GM12801 (cell line): Measurements from ENCODE around the gene CDKL2.

Experiments
- TF ChIP-seq, protein P1 (sequence below): IDR thresholded peaks from one replicate; pipeline ENCODE4 v1.5.1; 2011; ENCODE audit warnings: control low read depth; ENCODE audit not compliant: insufficient read length; ENCODE audit errors: extremely low read depth

CDKL2 gene

GRCh38 chr4:75547647-75548387 lies 82.5 kb downstream of the CDKL2 start:
- TF ChIP-seq, protein P1, sequence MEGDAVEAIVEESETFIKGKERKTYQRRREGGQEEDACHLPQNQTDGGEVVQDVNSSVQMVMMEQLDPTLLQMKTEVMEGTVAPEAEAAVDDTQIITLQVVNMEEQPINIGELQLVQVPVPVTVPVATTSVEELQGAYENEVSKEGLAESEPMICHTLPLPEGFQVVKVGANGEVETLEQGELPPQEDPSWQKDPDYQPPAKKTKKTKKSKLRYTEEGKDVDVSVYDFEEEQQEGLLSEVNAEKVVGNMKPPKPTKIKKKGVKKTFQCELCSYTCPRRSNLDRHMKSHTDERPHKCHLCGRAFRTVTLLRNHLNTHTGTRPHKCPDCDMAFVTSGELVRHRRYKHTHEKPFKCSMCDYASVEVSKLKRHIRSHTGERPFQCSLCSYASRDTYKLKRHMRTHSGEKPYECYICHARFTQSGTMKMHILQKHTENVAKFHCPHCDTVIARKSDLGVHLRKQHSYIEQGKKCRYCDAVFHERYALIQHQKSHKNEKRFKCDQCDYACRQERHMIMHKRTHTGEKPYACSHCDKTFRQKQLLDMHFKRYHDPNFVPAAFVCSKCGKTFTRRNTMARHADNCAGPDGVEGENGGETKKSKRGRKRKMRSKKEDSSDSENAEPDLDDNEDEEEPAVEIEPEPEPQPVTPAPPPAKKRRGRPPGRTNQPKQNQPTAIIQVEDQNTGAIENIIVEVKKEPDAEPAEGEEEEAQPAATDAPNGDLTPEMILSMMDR: no peak

DNA sequence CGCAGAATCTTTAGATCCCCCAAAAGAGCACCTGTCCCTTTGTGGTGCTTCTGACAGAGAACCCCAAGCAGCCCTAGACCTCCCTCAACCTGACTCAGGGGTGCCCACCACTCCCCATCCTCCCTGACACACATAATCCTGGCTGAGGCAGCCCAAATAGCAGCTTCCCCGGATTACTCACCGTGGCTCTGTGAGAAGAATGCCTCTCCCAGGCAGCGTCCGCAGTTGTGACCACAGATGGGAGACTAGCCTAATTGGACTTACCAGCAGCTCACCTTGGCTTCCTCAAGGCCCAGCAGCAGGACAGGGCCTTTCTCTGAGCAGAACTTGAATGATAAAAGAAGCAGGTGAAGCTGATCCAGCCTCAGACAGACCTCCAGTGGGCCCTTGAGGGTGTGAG lies 84.8 kb downstream of the CDKL2 start:
- TF ChIP-seq, protein P1: no peak

DNA sequence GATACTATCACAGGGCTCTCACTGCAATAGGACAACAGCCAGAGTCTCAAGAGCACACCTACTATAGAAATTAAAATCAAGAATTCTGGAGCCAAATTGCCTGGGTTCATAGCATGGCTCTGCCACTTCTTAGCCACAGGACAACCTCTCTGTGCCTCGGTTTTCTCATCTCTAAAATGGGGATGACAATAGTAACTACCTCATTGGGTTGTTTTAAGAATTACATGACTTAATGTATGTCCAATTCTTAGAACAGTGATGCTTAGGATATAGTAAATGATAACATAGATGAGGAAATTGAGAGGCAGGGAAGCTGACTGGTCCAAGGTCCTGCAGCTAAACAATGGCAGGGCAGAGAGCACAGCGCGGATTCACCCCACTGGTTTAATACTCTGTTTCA lies 85.5 kb downstream of the CDKL2 start:
- TF ChIP-seq, protein P1: no peak

GRCh38 chr4:75542824-75543223 lies 87.5 kb downstream of the CDKL2 start:
- TF ChIP-seq, protein P1: no peak

DNA sequence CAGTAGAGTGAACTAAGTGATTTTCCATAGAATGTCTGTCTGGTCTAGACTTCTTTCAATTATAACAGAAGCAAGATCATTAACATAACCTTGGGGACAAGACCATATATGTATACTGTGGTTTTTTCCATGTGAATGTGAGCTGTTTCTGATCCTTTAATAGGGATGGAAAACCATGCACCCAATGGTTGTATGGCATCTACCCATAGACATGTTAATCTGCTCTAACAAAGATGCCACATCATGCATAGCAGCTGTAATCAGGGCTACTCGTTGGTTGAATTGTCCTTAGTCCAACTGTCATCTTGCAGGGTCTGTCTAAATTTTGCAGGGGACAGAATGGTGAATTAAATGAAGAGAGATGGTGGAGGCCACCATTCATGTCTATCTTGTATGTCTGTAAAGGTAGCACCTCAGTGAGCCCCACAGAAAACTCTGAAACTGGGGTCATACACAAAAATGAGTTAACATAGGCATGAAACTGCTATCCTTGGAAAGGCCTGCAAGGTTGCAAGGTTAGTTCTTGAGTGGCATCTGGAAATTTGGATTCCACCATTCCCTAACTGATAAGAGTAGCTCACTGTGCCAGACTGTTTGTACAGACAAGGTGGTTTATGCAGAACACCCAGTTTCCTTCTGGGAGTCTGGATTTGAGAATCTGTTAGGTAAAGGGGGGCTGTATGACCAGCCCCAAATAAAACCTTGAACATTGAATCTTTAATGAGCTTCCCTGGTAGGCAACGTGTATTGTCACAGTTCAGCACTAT lies 99.6 kb downstream of the CDKL2 start:
- TF ChIP-seq, protein P1: no peak
